Measurements from ENCODE around the gene PHF2.

The PHF2 gene

GRCh38 chr9:93652604-93653592 lies 76.5 kb downstream of the PHF2 start:
- Histone ChIP-seq H3K9ac (ENCODE audit: low read length) (no peak overlapping the region), H3K27me3 (ENCODE audit: control insufficient read depth, insufficient read depth, low read length) (no peaks in the 10 kb centered on the region), H3K9me3 (ENCODE audit: control insufficient read depth, low read depth, low read length) (no peaks in the 10 kb centered on the region), H3K27ac (ENCODE audit: low read length) (no peak overlapping the region), H3K36me3 (ENCODE audit: control insufficient read depth, low read depth, low read length) (peaks cover 19% of the 10 kb centered on the region), H3K4me1 (ENCODE audit: control insufficient read depth, low read depth, low read length) (no peaks in the 10 kb centered on the region), H3K4me3 (ENCODE audit: low read length) (no peak overlapping the region)

GRCh38 chr9:93653760-93654159 lies 77.4 kb downstream of the PHF2 start:
- H3K9me3 ChIP-seq (ENCODE audit: control insufficient read depth, low read depth, low read length): no peaks in the 10 kb centered on the region
- no peak overlapping the region for H3K9ac ChIP-seq (ENCODE audit: low read length)
- H3K27me3 ChIP-seq (ENCODE audit: control insufficient read depth, insufficient read depth, low read length): no peaks in the 10 kb centered on the region
- H3K4me3 ChIP-seq (ENCODE audit: low read length): no peak overlapping the region
- no peak overlapping the region for H3K27ac ChIP-seq (ENCODE audit: low read length)
- H3K4me1 ChIP-seq (ENCODE audit: control insufficient read depth, low read depth, low read length): no peaks in the 10 kb centered on the region
- H3K36me3 ChIP-seq (ENCODE audit: control insufficient read depth, low read depth, low read length): peaks cover 19% of the 10 kb centered on the region

DNA sequence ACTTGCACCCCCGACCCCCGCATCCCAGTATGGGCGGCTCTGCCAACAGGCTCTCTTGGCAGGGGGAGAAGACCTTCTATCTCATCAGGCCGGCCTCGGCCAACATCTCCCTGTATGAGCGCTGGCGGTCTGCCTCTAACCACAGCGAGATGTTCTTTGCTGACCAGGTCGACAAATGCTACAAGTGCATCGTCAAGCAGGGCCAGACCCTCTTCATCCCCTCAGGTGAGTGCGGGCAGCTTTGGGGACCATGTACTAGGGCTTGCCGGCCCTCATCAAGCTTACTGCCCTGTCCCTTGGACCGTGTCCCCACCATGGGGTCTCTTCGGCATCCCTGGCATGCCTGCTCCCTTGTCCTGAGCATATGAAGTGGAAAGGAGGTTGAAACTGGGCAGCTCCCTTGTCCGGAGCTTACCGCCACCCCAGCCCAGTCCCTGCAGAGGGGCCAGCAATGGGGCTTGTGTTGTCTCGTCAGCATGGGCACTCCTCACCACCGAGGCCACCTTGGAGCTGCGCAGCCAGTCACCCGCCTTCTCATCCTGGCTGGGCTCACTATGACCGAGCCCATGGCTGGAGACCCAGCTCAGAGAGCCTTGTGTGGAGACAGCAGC lies 78.1 kb downstream of the PHF2 start:
- Histone ChIP-seq H3K27ac (ENCODE audit: low read length) (no peak overlapping the region), H3K9ac (ENCODE audit: low read length) (no peak overlapping the region), H3K4me1 (ENCODE audit: control insufficient read depth, low read depth, low read length) (no peaks in the 10 kb centered on the region), H3K27me3 (ENCODE audit: control insufficient read depth, insufficient read depth, low read length) (no peaks in the 10 kb centered on the region), H3K4me3 (ENCODE audit: low read length) (no peak overlapping the region), H3K9me3 (ENCODE audit: control insufficient read depth, low read depth, low read length) (no peaks in the 10 kb centered on the region), H3K36me3 (ENCODE audit: control insufficient read depth, low read depth, low read length) (peaks cover 17% of the 10 kb centered on the region)

DNA sequence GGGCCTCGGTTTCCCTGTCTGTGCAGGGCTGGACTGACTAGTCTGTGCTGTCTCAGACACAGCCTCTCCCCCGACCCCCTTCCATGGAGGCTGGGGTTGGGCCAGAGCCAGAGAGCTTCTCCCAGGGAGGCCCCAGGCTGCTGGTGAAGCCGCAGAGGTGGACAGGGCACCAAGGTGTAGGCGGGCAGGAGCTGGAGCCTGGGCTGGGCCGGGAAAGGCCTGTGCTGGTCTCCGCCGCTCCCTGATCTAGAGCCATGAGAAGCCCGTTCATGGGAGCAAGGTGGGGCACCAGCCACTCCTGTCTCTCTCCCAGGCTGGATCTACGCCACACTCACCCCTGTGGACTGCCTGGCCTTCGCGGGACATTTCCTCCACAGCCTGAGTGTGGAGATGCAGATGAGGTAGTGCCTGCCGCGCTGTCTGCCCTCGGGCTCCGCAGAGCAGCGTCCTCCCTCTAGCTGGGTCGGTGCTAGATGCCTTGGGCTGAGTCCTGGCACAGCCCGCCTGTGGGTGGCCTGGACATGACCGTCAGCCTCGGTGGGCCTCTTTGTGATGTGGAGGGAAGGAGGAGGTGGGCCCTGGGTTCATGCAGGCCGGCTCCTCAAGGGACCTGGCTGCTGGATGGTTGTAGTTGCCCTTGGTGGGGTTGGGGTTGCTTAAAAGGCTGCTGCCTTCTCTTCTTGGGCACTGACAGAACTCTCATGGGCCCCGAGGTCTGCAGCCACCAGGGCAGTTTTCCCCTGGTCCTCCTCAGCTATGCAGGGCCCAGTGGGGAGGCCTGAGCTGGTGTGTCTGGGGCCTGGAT lies 79.4 kb downstream of the PHF2 start:
- no peak overlapping the region for H3K4me3 ChIP-seq (ENCODE audit: low read length)
- H3K36me3 ChIP-seq (ENCODE audit: control insufficient read depth, low read depth, low read length): peaks cover 4% of the 10 kb centered on the region
- no peaks in the 10 kb centered on the region for H3K4me1 ChIP-seq (ENCODE audit: control insufficient read depth, low read depth, low read length)
- no peak overlapping the region for H3K9ac ChIP-seq (ENCODE audit: low read length)
- H3K27me3 ChIP-seq (ENCODE audit: control insufficient read depth, insufficient read depth, low read length): no peaks in the 10 kb centered on the region
- no peaks in the 10 kb centered on the region for H3K9me3 ChIP-seq (ENCODE audit: control insufficient read depth, low read depth, low read length)
- no peak overlapping the region for H3K27ac ChIP-seq (ENCODE audit: low read length)

- Histone ChIP-seq H3K4me1 (ENCODE audit: control insufficient read depth, low read depth, low read length) (no peaks in the 10 kb centered on the region), H3K9ac (ENCODE audit: low read length) (no peak overlapping the region), H3K27ac (ENCODE audit: low read length) (no peak overlapping the region), H3K4me3 (ENCODE audit: low read length) (no peak overlapping the region), H3K9me3 (ENCODE audit: control insufficient read depth, low read depth, low read length) (no peaks in the 10 kb centered on the region), H3K27me3 (ENCODE audit: control insufficient read depth, insufficient read depth, low read length) (no peaks in the 10 kb centered on the region), H3K36me3 (ENCODE audit: control insufficient read depth, low read depth, low read length) (peaks cover 4% of the 10 kb centered on the region)
Measured at GRCh38 chr9:93656426-93657239, 80.2 kb downstream of the PHF2 start.

DNA sequence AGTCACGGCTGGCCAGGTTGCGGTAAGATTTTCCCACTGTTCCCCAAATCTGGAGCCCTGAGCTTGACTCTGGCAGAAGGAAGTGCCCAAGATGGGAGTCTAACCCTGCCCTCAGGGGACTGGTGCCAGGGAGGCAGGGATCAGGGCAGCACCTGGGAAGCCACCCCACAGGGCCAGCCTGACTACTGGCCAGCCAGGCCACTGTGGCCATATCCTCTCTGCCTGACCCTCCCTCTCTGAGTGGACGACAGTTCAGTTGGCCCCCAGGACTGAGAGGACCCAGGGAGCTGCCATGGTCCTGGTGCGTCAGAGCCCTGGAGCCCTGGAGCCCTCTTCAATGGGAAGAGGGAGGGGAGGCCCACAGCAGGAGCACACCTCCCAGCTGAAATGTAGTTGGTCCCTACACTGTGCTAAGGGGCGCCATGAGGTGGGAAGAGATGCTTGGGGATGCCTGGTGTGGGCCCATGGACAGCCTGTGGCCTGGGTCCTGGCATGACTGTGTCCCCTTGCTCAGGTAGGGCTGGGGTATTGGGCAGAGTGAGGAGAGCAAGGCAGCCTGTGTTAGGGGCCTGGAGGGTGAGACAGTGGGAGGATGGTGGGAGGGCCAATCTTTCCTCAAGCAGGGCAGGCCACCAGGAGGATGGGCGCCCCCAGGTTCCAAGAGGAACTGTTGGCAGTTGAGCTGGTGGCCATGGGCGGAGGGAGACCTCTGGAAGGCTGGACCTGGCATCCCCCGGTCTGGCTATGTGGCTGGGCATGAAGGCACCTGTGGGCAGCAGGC lies 81.1 kb downstream of the PHF2 start:
- Histone ChIP-seq H3K27ac (ENCODE audit: low read length) (no peak overlapping the region), H3K4me3 (ENCODE audit: low read length) (no peak overlapping the region), H3K9me3 (ENCODE audit: control insufficient read depth, low read depth, low read length) (no peaks in the 10 kb centered on the region), H3K36me3 (ENCODE audit: control insufficient read depth, low read depth, low read length) (peaks cover 4% of the 10 kb centered on the region), H3K9ac (ENCODE audit: low read length) (no peak overlapping the region), H3K4me1 (ENCODE audit: control insufficient read depth, low read depth, low read length) (no peaks in the 10 kb centered on the region), H3K27me3 (ENCODE audit: control insufficient read depth, insufficient read depth, low read length) (no peaks in the 10 kb centered on the region)

DNA sequence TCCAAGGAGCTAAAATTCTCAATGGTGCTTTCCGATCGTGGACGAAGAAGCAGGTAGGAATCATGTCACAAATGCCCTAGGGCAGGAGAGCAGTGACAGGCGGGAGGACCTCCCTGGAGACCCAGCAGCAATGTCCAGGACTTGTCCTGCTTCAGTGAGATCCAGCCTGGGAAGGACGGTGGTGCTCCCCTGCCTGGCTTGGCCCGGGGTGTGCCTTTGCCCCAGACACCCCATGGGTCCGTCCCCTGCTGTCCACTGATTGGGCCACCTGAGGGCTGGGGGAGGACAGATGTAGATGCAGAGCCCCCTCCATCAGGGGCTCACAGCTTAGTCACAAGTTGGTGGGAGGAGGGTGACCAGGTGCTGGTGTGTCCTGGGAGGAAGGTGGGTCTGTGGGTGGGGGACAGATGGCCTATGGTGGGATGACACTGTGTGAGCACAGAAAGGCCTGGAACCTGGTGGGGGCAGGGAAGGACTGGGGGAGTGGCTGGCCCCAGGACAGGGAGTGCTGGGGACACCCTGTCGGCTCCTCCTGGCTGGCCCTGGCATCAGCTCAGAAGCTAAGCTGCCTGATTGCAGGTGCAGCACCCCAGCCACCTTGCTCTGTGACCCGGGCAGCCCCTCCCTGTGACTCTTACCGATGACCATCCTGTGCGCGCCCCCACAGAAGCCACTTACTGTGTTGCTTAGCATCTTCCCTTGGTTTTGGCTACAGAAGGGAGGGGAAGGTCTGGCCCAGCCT lies 82.0 kb downstream of the PHF2 start:
- Histone ChIP-seq H3K9me3 (ENCODE audit: control insufficient read depth, low read depth, low read length) (no peaks in the 10 kb centered on the region), H3K4me1 (ENCODE audit: control insufficient read depth, low read depth, low read length) (no peaks in the 10 kb centered on the region), H3K4me3 (ENCODE audit: low read length) (no peak overlapping the region), H3K27me3 (ENCODE audit: control insufficient read depth, insufficient read depth, low read length) (no peaks in the 10 kb centered on the region), H3K36me3 (ENCODE audit: control insufficient read depth, low read depth, low read length) (peaks cover 9% of the 10 kb centered on the region), H3K27ac (ENCODE audit: low read length) (no peak overlapping the region), H3K9ac (ENCODE audit: low read length) (no peak overlapping the region)

DNA sequence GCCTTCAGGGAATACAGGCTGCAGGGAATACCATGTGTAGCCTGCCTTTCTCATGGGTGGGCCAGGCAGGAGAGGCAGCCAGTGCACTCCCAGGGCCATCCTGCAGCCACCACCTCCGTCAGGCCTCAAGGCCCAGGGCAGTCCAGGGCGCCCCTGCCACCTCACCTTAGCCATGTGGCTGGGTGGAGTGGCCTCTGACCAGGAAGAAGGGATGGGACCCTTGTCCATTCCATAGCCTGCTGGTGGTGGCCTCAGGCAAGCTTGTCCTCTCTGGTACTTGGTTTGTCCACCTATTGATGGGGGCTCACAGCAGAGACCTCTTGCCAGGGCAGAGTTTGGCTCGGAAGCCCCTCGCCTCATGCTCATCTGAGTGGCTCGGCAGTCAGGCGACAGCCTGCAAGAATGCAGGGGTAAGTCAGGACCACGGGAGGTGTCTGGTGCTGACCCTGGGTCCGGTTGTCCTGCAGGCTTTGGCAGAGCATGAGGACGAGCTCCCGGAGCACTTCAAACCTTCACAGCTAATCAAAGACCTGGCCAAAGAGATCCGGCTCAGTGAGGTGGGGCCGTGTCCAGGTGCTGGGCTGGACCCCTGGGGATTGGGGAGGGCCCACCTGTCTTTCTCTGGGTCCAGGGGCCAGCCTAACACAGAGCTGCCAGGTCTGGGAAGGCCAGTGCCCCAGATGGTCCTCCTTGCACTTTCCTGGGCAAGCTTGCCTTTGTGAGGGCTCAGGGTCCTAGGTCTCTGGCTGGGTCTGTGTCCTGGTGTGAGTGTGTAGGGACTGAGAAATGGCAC lies 82.9 kb downstream of the PHF2 start:
- no peak overlapping the region for H3K27ac ChIP-seq (ENCODE audit: low read length)
- H3K36me3 ChIP-seq (ENCODE audit: control insufficient read depth, low read depth, low read length): peaks cover 13% of the 10 kb centered on the region
- H3K9me3 ChIP-seq (ENCODE audit: control insufficient read depth, low read depth, low read length): no peaks in the 10 kb centered on the region
- no peaks in the 10 kb centered on the region for H3K27me3 ChIP-seq (ENCODE audit: control insufficient read depth, insufficient read depth, low read length)
- no peak overlapping the region for H3K9ac ChIP-seq (ENCODE audit: low read length)
- H3K4me3 ChIP-seq (ENCODE audit: low read length): no peak overlapping the region
- H3K4me1 ChIP-seq (ENCODE audit: control insufficient read depth, low read depth, low read length): no peaks in the 10 kb centered on the region

GRCh38 chr9:93659837-93660177 lies 83.4 kb downstream of the PHF2 start:
- Histone ChIP-seq H3K27me3 (ENCODE audit: control insufficient read depth, insufficient read depth, low read length) (no peaks in the 10 kb centered on the region), H3K4me1 (ENCODE audit: control insufficient read depth, low read depth, low read length) (no peaks in the 10 kb centered on the region), H3K4me3 (ENCODE audit: low read length) (no peak overlapping the region), H3K27ac (ENCODE audit: low read length) (no peak overlapping the region), H3K36me3 (ENCODE audit: control insufficient read depth, low read depth, low read length) (peaks cover 13% of the 10 kb centered on the region), H3K9me3 (ENCODE audit: control insufficient read depth, low read depth, low read length) (no peaks in the 10 kb centered on the region), H3K9ac (ENCODE audit: low read length) (no peak overlapping the region)

All from iPS-18a (cell line).